Stomach (tissue), 4 donors: ENCODE measurements around the gene LRRC15.

Experiments used
- CTCF ChIP-seq, 7 experiments: fragments of 450-650 bp in 4 of 7; fragments of 200-600 bp in 3 of 7; sonication (generic) in 3 of 7; IDR thresholded peaks; one replicate each; pipeline ENCODE4 v1.5.1; 2016 to 2019; ENCODE audit warnings: antibody characterized with exemption in 7 of 7, control low read depth in 2 of 7, mild to moderate bottlenecking in 1 of 7
- EP300 ChIP-seq: sonication (generic); formaldehyde crosslinking; IDR thresholded peaks from one replicate; pipeline ENCODE4 v1.6.1; 2017; ENCODE audit warnings: antibody characterized with exemption
- POLR2A ChIP-seq, 4 donors: fragments of 450-650 bp; IDR thresholded peaks; one replicate each; pipeline ENCODE4 v1.6.1; 2016; ENCODE audit warnings: antibody characterized with exemption in 4 of 4, control low read depth in 2 of 4, mild to moderate bottlenecking in 1 of 4, moderate library complexity in 1 of 4
- POLR2AphosphoS5 ChIP-seq, 3 donors: sonication (generic); formaldehyde crosslinking; IDR thresholded peaks; one replicate each; pipeline ENCODE4 v1.6.1; 2016; ENCODE audit warnings: antibody characterized with exemption in 3 of 3

GRCh38 chr3:194351080-194351672 lies 18.4 kb downstream of the LRRC15 start, which contains the start of gene CPN2:
- TF ChIP-seq POLR2A (IDR thresholded peaks at IDR 0.05) (no peak), CTCF (IDR thresholded peaks at IDR 0.05) (no peak), EP300 (no peak), POLR2AphosphoS5 (IDR thresholded peaks at IDR 0.05) (no peak)
